Left lobe of liver (tissue), 1 donor: ENCODE data around the gene TRIM6. TPM values are rescaled to one million over a fixed set of nuclear protein-coding genes. Genes with fewer than 3 reads are reported as not detected.

Experiments used
- total RNA-seq: library from RNA; stranded (reverse); gene quantifications from one replicate; pipeline ENCODE4 v1.2.1, GENCODE V29; 2021
- donor health status: DM: no; HTN: yes; CAD: no.

Gene TRIM6
- total RNA-seq, 1 donor from 2014 or later: 0.25 TPM

Other genes with a start within 250 kb of the TRIM6 start
- gene OR51B6, start 245.1 kb upstream of the TRIM6 start, total RNA-seq: not detected
- not detected for gene OR51M1, start 212.8 kb upstream of the TRIM6 start, total RNA-seq
- not detected for gene OR51Q1, start 174.5 kb upstream of the TRIM6 start, total RNA-seq
- not detected for gene OR51I1, start 155.1 kb upstream of the TRIM6 start, total RNA-seq
- gene OR51I2, start 147.3 kb upstream of the TRIM6 start, total RNA-seq: not detected
- gene OR52D1, start 108.0 kb upstream of the TRIM6 start, total RNA-seq: not detected
- gene UBQLN3, start 86.7 kb upstream of the TRIM6 start, total RNA-seq: not detected
- 0.23 TPM for gene UBQLNL, start 79.9 kb upstream of the TRIM6 start, total RNA-seq
- gene OR52H1, start 48.1 kb upstream of the TRIM6 start, total RNA-seq: 0.18 TPM
- gene OR52B6, start 15.8 kb upstream of the TRIM6 start, total RNA-seq: not detected
- gene TRIM34, start 28.4 kb downstream of the TRIM6 start, total RNA-seq: 1.3 TPM
- 19.4 TPM for gene TRIM5, start 88.4 kb downstream of the TRIM6 start, total RNA-seq
- 8.0 TPM for gene TRIM22, start 93.2 kb downstream of the TRIM6 start, total RNA-seq
- not detected for gene OR56B1, start 139.8 kb downstream of the TRIM6 start, total RNA-seq
- not detected for gene OR52N4, start 157.6 kb downstream of the TRIM6 start, total RNA-seq
- 0.10 TPM for gene OR52N5, start 186.7 kb downstream of the TRIM6 start, total RNA-seq
- gene OR52N1, start 194.6 kb downstream of the TRIM6 start, total RNA-seq: not detected
- not detected for gene OR52N2, start 212.3 kb downstream of the TRIM6 start, total RNA-seq
- gene OR52E6, start 245.3 kb downstream of the TRIM6 start, total RNA-seq: not detected